ENCODE results near the gene FAM222A. TPM values are rescaled to one million over a fixed set of nuclear protein-coding genes. Genes with fewer than 3 reads are reported as not detected.

Gene FAM222A
- total RNA-seq, 4 donors from 2014 or later: 4.8 to 7.2 (median 6.1) TPM

GRCh38 chr12:109706747-109707469, 6.7 kb upstream of the FAM222A start:
- 61 to 64% methylated on average over 10 of the region's 10 CpGs for WGBS, 2 donors
- intact Hi-C loops (cut with DNase I; ENCODE audit: low total_unique reads): loop anchor here (5.0 kb wide), 1 partner anchor 620 kb away; no protein-coding TSS in a partner anchor

GRCh38 chr12:109707470-109707821, 6.2 kb upstream of the FAM222A start:
- intact Hi-C loops (cut with DNase I; ENCODE audit: low total_unique reads): loop anchor here (5.0 kb wide), 1 partner anchor 620 kb away; no protein-coding TSS in a partner anchor
- whole genome bisulfite sequencing, 2 donors: 77 to 84% methylated on average over 4 of the region's 4 CpGs
- DNase-seq (ENCODE audit: low spot score in 2 of 2): no peak
- H3K4me3 ChIP-seq (ENCODE audit: low read depth, poor library complexity, severe bottlenecking): no peak overlapping the region
- TF ChIP-seq POLR2A (IDR thresholded peaks at IDR 0.05): no peak
- no peak for TF ChIP-seq CTCF (IDR thresholded peaks at IDR 0.05)

More at GRCh38 chr12:109706747-109707469, 6.7 kb upstream of the FAM222A start:
- TF ChIP-seq POLR2A (IDR thresholded peaks at IDR 0.05) (no peak), CTCF (IDR thresholded peaks at IDR 0.05) (no peak)
- H3K4me3 ChIP-seq (ENCODE audit: low read depth, poor library complexity, severe bottlenecking): no peak overlapping the region
- DNase-seq (ENCODE audit: low spot score in 2 of 2): no peak

- intact Hi-C loops (cut with DNase I; ENCODE audit: low total_unique reads): loop anchor here (5.0 kb wide), 1 partner anchor 618 kb away; no protein-coding TSS in a partner anchor
- DNase-seq (ENCODE audit: low spot score in 2 of 2): no peak
- H3K4me3 ChIP-seq (ENCODE audit: low read depth, poor library complexity, severe bottlenecking): no peak overlapping the region
- TF ChIP-seq POLR2A (IDR thresholded peaks at IDR 0.05): no peak
- TF ChIP-seq CTCF (IDR thresholded peaks at IDR 0.05): no peak
- 52 to 61% methylated on average over 5 of the region's 5 CpGs for WGBS, 2 donors
These were observed 4.7 kb upstream of the FAM222A start for GRCh38 chr12:109708939-109709338.

GRCh38 chr12:109709401-109709991, 4.1 kb upstream of the FAM222A start:
- H3K4me3 ChIP-seq (ENCODE audit: low read depth, poor library complexity, severe bottlenecking): no peak overlapping the region
- 80 to 82% methylated on average over 11 of the region's 11 CpGs for WGBS, 2 donors

GRCh38 chr12:109710205-109710746, 3.3 kb upstream of the FAM222A start:
- intact Hi-C loops (cut with DNase I; ENCODE audit: low total_unique reads): no loop called here

More at GRCh38 chr12:109709401-109709991, 4.1 kb upstream of the FAM222A start:
- TF ChIP-seq CTCF (IDR thresholded peaks at IDR 0.05) (no peak), POLR2A (IDR thresholded peaks at IDR 0.05) (no peak)
- DNase-seq (ENCODE audit: low spot score in 2 of 2): no peak
- intact Hi-C loops (cut with DNase I; ENCODE audit: low total_unique reads): loop anchor here (5.0 kb wide), 1 partner anchor 618 kb away; no protein-coding TSS in a partner anchor

More at GRCh38 chr12:109710205-109710746, 3.3 kb upstream of the FAM222A start:
- WGBS, 2 donors: 77 to 86% methylated on average over 5 of the region's 5 CpGs
- H3K4me3 ChIP-seq (ENCODE audit: low read depth, poor library complexity, severe bottlenecking): no peak overlapping the region
- DNase-seq (ENCODE audit: low spot score in 2 of 2): no peak
- no peak for TF ChIP-seq CTCF (IDR thresholded peaks at IDR 0.05)
- no peak for TF ChIP-seq POLR2A (IDR thresholded peaks at IDR 0.05)

Measured in lower leg skin (tissue), 4 donors.